Sigmoid colon (tissue), 4 donors: ENCODE measurements around the gene ANKRD53.

Experiments
- POLR2AphosphoS5 ChIP-seq, 4 donors: sonication (generic); formaldehyde crosslinking; IDR thresholded peaks; one replicate each; pipeline ENCODE4 v1.6.1; 2017; ENCODE audit warnings: antibody characterized with exemption in 4 of 4
- TF ChIP-seq, protein P1 (sequence below), 4 experiments: fragments of 450-650 bp in 3 of 4; fragments of 200-600 bp in 1 of 4; IDR thresholded peaks; one replicate each; pipeline ENCODE4 v1.5.1; 2016 to 2019; ENCODE audit warnings: antibody characterized with exemption in 4 of 4, mild to moderate bottlenecking in 3 of 4, moderate library complexity in 2 of 4

- TF ChIP-seq, protein P1, sequence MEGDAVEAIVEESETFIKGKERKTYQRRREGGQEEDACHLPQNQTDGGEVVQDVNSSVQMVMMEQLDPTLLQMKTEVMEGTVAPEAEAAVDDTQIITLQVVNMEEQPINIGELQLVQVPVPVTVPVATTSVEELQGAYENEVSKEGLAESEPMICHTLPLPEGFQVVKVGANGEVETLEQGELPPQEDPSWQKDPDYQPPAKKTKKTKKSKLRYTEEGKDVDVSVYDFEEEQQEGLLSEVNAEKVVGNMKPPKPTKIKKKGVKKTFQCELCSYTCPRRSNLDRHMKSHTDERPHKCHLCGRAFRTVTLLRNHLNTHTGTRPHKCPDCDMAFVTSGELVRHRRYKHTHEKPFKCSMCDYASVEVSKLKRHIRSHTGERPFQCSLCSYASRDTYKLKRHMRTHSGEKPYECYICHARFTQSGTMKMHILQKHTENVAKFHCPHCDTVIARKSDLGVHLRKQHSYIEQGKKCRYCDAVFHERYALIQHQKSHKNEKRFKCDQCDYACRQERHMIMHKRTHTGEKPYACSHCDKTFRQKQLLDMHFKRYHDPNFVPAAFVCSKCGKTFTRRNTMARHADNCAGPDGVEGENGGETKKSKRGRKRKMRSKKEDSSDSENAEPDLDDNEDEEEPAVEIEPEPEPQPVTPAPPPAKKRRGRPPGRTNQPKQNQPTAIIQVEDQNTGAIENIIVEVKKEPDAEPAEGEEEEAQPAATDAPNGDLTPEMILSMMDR (IDR thresholded peaks at IDR 0.05), result no peak
- TF ChIP-seq POLR2AphosphoS5 (IDR thresholded peaks at IDR 0.05), result no peak
Measured at GRCh38 chr2:71006955-71007799, 28.7 kb downstream of the ANKRD53 start.
